K562 (cell line): ENCODE results near the gene C16orf86. TPM values are rescaled to one million over a fixed set of nuclear protein-coding genes. Genes with fewer than 3 reads are reported as not detected.

ENCODE experiments used
- CBX1 ChIP-seq: sonication (generic); IDR thresholded peaks from 2 replicates; pipeline ENCODE4 v1.6.1; 2016; ENCODE audit warnings: antibody characterized with exemption, low read depth, mild to moderate bottlenecking
- CCAR2 ChIP-seq: fragments of 200-400 bp; formaldehyde crosslinking; IDR thresholded peaks from 2 replicates; pipeline ENCODE4 v1.6.1; 2017; ENCODE audit warnings: mild to moderate bottlenecking, low read depth, low read length
- CREBBP ChIP-seq: IDR thresholded peaks from one replicate; pipeline ENCODE4 v1.6.1; 2012; ENCODE audit warnings: low read depth, mild to moderate bottlenecking, control low read depth, inconsistent platforms, low read length
- CXXC5 ChIP-seq: fragments of 250-450 bp; sonication (Bioruptor Pico); IDR thresholded peaks from 2 replicates; pipeline ENCODE4 v1.8.0; 2022; ENCODE audit warnings: inconsistent platforms, mild to moderate bottlenecking, moderate library complexity
- FOXA3 ChIP-seq, 2 experiments: fragments of 450-650 bp in 1 of 2; sonication (generic) in 1 of 2; formaldehyde crosslinking; IDR thresholded peaks in 1 of 2; conservative IDR thresholded peaks in 1 of 2; 2 replicates each; pipeline versions ENCODE4 v1.4.0 to v1.8.0; 2020 to 2022; ENCODE audit warnings: mild to moderate bottlenecking in 2 of 2, missing genetic modification reagents in 1 of 2
- HDGF ChIP-seq: fragments of 450-650 bp; IDR thresholded peaks from 2 replicates; pipeline ENCODE4 v1.6.1; 2016
- MEIS2 ChIP-seq: fragments of 450-650 bp; IDR thresholded peaks from 2 replicates; pipeline ENCODE4 v1.6.1; 2014; ENCODE audit warnings: mild to moderate bottlenecking; ENCODE audit not compliant: partially characterized antibody
- MTA3 ChIP-seq: fragments of 450-650 bp; formaldehyde crosslinking; IDR thresholded peaks from 2 replicates; pipeline ENCODE4 v1.6.1; 2017; ENCODE audit warnings: mild to moderate bottlenecking, borderline replicate concordance
- PRMT5 ChIP-seq: sonication (generic); formaldehyde crosslinking; IDR thresholded peaks from 2 replicates; pipeline ENCODE4 v1.5.0; 2020; ENCODE audit warnings: missing genetic modification reagents
- SIN3A ChIP-seq, 2 experiments: fragments of 150-350 bp in 1 of 2; IDR thresholded peaks; 2 replicates each; pipeline ENCODE4 v1.6.1; 2011 to 2016; ENCODE audit warnings: borderline replicate concordance in 2 of 2, low read depth in 2 of 2, low read length in 2 of 2, mild to moderate bottlenecking in 2 of 2, moderate library complexity in 2 of 2; ENCODE audit not compliant: control insufficient read depth in 1 of 2
- SMAD4 ChIP-seq: fragments of 250-450 bp; sonication (Bioruptor Pico); conservative IDR thresholded peaks from 2 replicates; pipeline ENCODE4 v1.8.0; 2021; ENCODE audit warnings: inconsistent platforms, mild to moderate bottlenecking, moderate library complexity
- TEAD4 ChIP-seq, 2 experiments: sonication (generic) in 1 of 2; formaldehyde crosslinking in 1 of 2; IDR thresholded peaks; 2 replicates each; pipeline versions ENCODE4 v1.6.1 to v1.8.0; 2012 to 2022; ENCODE audit warnings: borderline replicate concordance in 1 of 2, inconsistent platforms in 1 of 2, low read length in 1 of 2, mild to moderate bottlenecking in 1 of 2, missing genetic modification reagents in 1 of 2
- ZNF263 ChIP-seq: sonication (generic); formaldehyde crosslinking; IDR thresholded peaks from 2 replicates; pipeline ENCODE4 v1.8.0; 2022; ENCODE audit warnings: mild to moderate bottlenecking, missing genetic modification reagents, borderline replicate concordance
- polyA plus RNA-seq, 8 experiments: library from polyadenylated mRNA; depleted of rRNA in 4 of 8; stranded (reverse) in 5 of 8; unstranded in 3 of 8; fragments of >200 nt; fragmentation: Nextera tagmentation in 2 of 8; fragmentation: Illumina TruSeq in 1 of 8; extraction: Ambion mirVana in 2 of 8; extraction: Trizol in 1 of 8; gene quantifications; 2 replicates each; pipeline versions ENCODE4 v1.2.1 to v1.2.3, GENCODE V29; 2011 to 2014; ENCODE audit warnings: inconsistent platforms in 1 of 8, missing spikeins in 1 of 8
- total RNA-seq, 7 experiments: library from RNA; depleted of rRNA in 6 of 7; stranded (reverse); fragments of >200 nt in 6 of 7; fragmentation: Illumina TruSeq in 2 of 7; extraction: Trizol in 2 of 7; gene quantifications; 2 replicates each; pipeline versions ENCODE4 v1.2.1 to v1.2.3, GENCODE V29; 2011 to 2021; ENCODE audit warnings: low replicate concordance in 1 of 7
- TF ChIP-seq, protein P1 (sequence below), 2 experiments: fragments of 450-650 bp; conservative IDR thresholded peaks; 2 replicates each; pipeline ENCODE4 v1.6.1; 2017; ENCODE audit warnings: mild to moderate bottlenecking in 2 of 2, moderate library complexity in 2 of 2
- TF ChIP-seq, protein P2 (sequence below), 2 experiments: IDR thresholded peaks; 2 replicates each; pipeline ENCODE4 v1.6.1; 2012; ENCODE audit warnings: improper control_type of control experiment in 2 of 2, low read depth in 2 of 2, low read length in 2 of 2, borderline replicate concordance in 1 of 2
- TF ChIP-seq, protein P3 (sequence below), 3 experiments: fragments of 200-800 bp in 1 of 3; sonication (Bioruptor generic) in 1 of 3; sonication (generic) in 1 of 3; formaldehyde crosslinking in 1 of 3; IDR thresholded peaks; 2 replicates each; pipeline versions ENCODE4 v1.6.1 to v1.8.0; 2016 to 2022; ENCODE audit warnings: mild to moderate bottlenecking in 2 of 3, missing compliant biosample characterization in 2 of 3, missing genetic modification characterization in 2 of 3, missing genetic modification reagents in 1 of 3
- TF ChIP-seq, protein P4 (sequence below): sonication (generic); formaldehyde crosslinking; IDR thresholded peaks from 2 replicates; pipeline ENCODE4 v1.8.0; 2022; ENCODE audit warnings: mild to moderate bottlenecking, missing genetic modification reagents

The C16orf86 gene
- total and polyA plus RNA-seq, 9 of the 15 experiments (the other 6 are each of a cell fraction or from before 2014, with no cell fraction given): 0.13 to 1.2 (median 0.27) TPM; not detected in 3

DNA sequence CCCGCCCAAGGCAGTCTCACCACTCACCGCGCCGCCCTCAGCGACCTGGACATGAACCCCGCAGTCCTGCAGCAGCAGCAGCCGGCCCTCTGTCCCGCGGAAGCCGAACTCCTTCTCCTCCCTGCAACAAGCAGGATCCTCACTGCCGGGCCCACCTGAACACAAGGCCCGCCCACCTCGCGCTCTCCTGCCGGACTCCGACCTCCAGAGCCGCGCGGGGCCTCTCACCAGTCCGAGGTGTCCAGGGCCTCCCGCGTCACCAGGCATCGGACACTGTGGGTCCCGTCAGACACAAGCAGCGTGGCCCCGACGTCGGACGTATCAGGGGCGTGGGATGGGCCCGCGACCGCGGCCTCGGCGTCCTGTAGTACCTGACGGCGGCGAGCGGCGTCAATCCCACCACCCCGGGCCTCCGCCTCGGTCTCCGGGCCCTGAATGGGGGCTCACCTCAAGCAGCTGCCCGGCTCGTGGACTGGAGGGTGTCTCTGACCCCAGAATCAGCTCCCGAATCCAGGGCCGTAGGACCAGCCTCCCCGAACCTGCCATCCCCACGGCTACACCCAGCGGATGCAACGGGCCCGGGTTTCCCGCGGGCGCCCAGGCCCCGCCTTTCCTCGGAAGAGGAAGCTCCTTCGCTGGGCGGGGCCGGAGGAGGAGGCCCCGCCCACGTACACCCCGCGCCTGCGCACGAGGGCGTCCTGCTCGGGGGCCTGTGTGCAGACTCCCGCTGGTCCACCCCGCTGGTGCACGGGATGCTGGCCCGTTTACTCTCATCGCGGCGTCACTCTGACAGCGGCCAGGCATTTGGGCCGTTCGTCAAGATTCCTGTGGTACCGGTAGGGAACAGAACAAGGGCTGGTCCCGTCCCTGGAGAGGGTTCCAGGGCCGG lies 6.7 kb upstream of the C16orf86 start, which contains the start of gene ACD (continued):
- TF ChIP-seq SIN3A (IDR thresholded peaks at IDR 0.05; ENCODE audit: borderline replicate concordance in 2 of 2, control insufficient read depth in 1 of 2, low read depth in 2 of 2, low read length in 2 of 2) (peak; percentile 52 to 56; a peak in 2 of 4 replicates), MTA3 (0 out of 2 replicates have a peak, but pooled peaks have one; percentile 19), ZNF263 (CRISPR knock-in tag) (peak; percentile 46; the same call in 1 of the 2 replicates), CBX1 (0 out of 2 replicates have a peak, but pooled peaks have one; percentile 21), CREBBP (no peak), MEIS2 (peak; percentile 91), PRMT5 (CRISPR knock-in tag) (no peak), CCAR2 (no peak), SMAD4 (0 out of 2 replicates have a peak, but pooled peaks have one; percentile 15), TEAD4 (IDR thresholded peaks at IDR 0.05; ENCODE audit: low read length) (no peak; the same call in 1 of the 2 replicates), TEAD4 (CRISPR knock-in tag; IDR thresholded peaks at IDR 0.05; ENCODE audit: borderline replicate concordance) (peak; percentile 22; the same call in 1 of the 2 replicates), HDGF (no peak), FOXA3 (CRISPR knock-in tag; conservative IDR thresholded peaks at IDR 0.05 in 1 of 2, IDR thresholded peaks at IDR 0.05 in 1 of 2) (0 out of 4 replicates have a peak, but pooled peaks of 1 of the 2 experiments have one; percentile 12), CXXC5 (CRISPR knock-in tag) (peak; percentile 34)
- TF ChIP-seq, protein P1, sequence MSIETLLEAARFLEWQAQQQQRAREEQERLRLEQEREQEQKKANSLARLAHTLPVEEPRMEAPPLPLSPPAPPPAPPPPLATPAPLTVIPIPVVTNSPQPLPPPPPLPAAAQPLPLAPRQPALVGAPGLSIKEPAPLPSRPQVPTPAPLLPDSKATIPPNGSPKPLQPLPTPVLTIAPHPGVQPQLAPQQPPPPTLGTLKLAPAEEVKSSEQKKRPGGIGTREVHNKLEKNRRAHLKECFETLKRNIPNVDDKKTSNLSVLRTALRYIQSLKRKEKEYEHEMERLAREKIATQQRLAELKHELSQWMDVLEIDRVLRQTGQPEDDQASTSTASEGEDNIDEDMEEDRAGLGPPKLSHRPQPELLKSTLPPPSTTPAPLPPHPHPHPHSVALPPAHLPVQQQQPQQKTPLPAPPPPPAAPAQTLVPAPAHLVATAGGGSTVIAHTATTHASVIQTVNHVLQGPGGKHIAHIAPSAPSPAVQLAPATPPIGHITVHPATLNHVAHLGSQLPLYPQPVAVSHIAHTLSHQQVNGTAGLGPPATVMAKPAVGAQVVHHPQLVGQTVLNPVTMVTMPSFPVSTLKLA (conservative IDR thresholded peaks at IDR 0.05): 0 out of 4 replicates have a peak, but pooled peaks of 1 of the 2 experiments have one; percentile 42
- TF ChIP-seq, protein P2, sequence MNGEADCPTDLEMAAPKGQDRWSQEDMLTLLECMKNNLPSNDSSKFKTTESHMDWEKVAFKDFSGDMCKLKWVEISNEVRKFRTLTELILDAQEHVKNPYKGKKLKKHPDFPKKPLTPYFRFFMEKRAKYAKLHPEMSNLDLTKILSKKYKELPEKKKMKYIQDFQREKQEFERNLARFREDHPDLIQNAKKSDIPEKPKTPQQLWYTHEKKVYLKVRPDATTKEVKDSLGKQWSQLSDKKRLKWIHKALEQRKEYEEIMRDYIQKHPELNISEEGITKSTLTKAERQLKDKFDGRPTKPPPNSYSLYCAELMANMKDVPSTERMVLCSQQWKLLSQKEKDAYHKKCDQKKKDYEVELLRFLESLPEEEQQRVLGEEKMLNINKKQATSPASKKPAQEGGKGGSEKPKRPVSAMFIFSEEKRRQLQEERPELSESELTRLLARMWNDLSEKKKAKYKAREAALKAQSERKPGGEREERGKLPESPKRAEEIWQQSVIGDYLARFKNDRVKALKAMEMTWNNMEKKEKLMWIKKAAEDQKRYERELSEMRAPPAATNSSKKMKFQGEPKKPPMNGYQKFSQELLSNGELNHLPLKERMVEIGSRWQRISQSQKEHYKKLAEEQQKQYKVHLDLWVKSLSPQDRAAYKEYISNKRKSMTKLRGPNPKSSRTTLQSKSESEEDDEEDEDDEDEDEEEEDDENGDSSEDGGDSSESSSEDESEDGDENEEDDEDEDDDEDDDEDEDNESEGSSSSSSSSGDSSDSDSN (IDR thresholded peaks at IDR 0.05; ENCODE audit: borderline replicate concordance in 1 of 2, low read depth in 2 of 2, low read length in 2 of 2): 0 out of 4 replicates have a peak, but pooled peaks have one; percentile 10 to 43
- TF ChIP-seq, protein P3, sequence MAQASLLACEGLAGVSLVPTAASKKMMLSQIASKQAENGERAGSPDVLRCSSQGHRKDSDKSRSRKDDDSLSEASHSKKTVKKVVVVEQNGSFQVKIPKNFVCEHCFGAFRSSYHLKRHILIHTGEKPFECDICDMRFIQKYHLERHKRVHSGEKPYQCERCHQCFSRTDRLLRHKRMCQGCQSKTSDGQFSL (CRISPR knock-in tag; IDR thresholded peaks at IDR 0.05): no peak
- TF ChIP-seq, protein P3 (tag; IDR thresholded peaks at IDR 0.05): no peak
- TF ChIP-seq, protein P4, sequence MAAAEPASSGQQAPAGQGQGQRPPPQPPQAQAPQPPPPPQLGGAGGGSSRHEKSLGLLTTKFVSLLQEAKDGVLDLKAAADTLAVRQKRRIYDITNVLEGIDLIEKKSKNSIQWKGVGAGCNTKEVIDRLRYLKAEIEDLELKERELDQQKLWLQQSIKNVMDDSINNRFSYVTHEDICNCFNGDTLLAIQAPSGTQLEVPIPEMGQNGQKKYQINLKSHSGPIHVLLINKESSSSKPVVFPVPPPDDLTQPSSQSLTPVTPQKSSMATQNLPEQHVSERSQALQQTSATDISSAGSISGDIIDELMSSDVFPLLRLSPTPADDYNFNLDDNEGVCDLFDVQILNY: 0 out of 2 replicates have a peak, but pooled peaks have one; percentile 18
